Activated CD8-positive, alpha-beta memory T cell treated with anti-CD3 and anti-CD28 coated beads, Interleukin-2, amount 50 U/mL, for 4 hours (primary cell): ENCODE results near the gene CYLD.

Source experiments
- DNase-seq: peaks from one replicate; pipeline ENCODE4 v3.0.0-alpha.2; 2020

The CYLD gene

DNA sequence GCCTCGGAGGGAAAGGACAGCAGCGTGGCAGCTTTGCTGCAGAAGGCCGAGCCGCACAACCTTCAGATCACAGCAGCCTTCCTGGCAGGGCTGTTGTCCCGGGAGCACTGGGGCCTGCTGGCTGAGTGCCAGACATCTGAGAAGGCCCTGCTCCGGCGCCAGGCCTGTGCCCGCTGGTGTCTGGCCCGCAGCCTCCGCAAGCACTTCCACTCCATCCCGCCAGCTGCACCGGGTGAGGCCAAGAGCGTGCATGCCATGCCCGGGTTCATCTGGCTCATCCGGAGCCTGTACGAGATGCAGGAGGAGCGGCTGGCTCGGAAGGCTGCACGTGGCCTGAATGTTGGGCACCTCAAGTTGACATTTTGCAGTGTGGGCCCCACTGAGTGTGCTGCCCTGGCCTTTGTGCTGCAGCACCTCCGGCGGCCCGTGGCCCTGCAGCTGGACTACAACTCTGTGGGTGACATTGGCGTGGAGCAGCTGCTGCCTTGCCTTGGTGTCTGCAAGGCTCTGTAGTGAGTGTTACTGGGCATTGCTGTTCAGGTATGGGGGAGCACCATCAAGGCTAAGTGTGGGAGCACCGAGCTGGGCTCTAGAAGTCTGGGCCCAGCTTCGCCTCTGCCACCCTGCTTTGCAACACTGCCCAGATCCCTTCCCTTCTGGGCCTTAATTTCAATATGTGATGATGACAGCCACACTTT, 29.9 kb upstream of the CYLD start:
- no peak for DNase-seq

DNA sequence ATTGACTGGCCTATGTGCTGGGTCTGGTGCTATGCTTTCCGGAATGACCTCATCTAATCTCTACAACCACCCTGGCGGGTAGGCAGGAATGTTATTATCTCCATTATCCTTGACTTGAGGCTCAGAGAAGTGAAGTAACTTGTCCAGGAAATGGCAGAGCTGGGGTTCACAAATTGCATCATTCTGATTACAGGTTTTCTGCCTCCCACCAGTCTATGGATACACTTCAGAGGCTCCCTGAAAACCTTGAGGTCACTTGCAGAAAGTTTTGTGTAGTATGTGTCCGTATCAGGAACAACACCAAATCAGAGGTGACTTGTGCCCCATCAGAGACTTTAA, 29.4 kb upstream of the CYLD start:
- DNase-seq: no peak

DNA sequence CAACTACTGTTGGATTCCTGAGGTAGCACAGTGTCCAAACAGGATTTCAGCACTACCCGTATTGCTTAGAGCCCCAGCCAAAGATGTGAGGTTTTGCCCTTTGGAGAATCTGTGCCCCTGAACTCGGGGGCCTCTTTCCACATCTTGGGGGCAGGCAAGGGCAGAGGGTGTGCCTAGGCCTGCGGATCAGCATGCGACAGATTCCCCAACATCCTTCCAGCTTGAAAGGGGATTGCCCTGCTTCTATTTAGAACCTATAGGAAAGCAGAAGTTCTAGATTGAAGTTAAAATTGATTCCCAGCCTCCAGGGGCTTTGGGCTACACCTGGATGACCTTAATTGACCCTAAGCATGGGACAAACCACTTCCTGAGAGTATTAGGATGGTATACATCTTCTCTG, 28.9 kb upstream of the CYLD start:
- no peak for DNase-seq

DNA sequence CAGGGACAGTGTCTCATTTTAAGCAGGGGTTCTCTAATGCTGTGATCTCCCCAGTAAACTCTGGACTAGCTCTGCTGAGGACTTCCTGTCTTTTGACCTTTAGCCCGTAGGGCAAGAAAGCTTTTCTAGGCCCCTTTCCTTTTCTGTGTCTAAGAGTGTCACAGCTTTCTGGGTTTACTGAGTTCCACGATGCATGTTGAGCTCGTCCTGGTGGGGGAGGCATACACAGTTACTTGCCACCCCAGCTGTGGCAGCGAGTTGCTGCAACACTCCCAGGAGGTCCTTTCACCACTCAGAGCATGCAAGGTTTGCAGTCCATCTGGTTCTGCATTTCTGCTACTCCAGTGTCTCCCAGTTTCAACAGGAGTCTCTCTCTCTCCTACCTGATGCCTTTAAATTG, 24.8 kb upstream of the CYLD start:
- DNase-seq: no peak

DNA sequence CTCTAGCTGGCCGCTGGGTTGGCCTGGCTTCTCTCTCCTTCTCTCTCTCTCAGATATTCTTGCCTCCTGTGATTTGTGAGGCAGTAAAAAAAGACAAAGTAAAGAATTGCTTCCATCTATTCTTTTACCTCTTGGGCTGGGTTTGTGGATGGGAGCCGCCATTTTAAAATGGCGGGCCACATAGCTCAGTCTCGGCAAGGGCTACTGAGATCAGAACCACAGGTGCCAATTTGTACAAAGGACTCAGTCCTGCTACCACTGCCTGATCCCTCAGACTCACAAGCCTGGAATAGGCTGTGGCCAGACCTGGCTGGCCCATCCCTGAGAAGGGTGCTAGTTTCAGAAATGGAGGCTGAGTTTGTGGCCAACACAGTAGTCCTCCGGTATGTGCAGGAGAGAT, 24.4 kb upstream of the CYLD start:
- DNase-seq: no peak

DNA sequence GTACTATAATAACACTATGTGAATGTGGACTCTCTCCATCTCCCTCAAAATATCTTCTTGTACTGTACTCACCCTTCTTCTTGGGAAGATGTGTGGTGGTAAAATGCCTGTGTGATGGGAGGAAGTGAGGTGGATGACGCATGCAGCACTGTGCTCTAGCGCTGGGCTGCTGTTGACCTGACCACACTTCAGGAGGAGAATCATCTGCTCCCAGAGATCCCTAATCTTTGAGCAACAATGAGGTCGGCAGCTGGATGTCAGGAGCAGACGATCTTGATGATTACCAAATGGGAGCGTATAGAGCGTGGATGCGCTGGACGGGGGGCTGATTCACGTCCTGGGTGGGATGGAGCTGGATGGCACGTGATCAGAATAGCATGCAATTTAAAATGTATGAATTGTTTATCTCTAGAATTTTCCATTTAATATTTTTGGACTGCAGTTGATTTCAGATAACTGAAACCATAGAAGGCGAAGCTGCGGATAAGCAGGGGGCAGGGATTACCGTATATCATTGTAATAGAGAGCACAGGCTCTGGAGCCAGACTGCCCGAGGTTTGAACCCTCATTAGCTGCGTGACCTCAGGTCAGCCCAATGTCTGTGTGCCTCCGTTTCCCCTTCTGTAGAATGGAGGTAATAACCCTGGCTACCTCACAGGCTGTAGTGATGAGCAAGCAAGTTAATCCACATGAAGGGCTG, 23.7 kb upstream of the CYLD start:
- DNase-seq: no peak

DNA sequence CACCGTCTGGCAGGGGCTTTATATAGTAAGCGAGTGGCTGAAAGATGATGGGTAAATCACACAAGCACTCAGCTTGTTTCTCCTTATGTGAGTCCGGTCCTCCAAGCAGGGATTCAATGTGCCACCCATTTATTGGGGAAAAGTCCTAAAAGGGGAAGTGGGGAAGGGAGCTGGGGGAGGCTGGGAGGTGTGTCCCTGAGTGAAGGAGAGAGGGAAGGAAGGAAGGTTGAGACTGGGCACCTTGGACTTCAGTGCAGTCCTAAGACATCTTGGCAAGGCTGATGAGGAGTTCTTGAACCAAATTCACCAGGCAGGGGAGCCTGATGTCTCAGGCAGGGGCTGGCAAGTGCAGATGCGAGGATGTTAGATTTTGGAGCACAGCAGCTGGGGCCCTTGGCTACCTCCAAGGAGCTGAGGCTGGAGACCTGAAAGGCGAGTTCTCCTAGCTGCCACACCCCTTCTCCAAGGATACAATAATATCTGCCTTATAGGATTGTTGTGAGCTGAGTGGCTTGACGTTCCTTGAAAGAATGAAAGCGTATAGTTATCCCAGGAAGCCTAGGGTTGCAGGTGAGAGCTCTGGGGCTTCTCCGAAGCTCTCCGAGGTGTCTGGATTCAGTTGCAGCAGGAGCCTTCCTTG, 23.0 kb upstream of the CYLD start:
- no peak for DNase-seq

DNA sequence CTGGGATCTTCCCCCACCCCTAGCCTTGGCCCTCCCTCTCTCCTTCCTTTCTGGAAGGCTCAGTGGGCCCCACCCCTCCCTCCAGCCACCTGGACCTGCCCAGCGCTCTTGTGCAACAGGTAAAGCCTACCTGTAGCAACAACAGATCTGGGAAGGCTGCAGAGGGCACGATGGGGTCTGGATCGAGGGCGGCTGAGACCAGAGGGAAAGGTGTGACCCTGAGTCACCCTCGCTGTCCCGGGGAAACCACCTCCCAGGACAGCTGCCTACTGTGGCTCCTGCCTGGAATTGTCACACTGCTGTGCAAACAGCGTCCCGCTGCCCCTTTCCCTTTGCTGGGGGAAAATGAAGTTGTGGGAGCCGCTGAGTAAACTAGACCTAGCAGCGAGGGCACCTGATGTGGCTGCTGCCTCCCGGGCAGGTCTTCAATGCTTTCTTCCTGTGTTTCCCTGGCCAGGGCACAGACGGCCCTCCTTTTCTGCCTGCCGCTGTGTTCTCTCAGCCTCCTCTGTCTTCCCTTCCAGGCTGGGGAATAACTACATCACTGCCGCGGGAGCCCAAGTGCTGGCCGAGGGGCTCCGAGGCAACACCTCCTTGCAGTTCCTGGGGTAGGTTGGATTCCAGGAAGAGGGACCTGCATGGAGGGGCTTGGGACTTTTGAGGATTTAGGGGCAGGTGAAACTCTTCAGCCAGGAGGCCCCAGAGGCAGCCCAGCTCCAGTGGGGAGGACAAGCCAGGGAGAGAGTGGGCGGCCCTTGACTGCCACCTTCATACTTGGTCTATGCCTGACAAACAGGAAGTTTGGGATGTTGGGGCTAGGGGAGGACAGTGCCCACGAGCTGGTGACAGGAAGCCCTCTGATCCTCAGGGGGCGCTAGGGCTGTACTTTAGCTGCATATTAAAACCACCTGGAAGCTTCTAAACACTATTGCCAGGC, 22.2 kb upstream of the CYLD start:
- DNase-seq: no peak

DNA sequence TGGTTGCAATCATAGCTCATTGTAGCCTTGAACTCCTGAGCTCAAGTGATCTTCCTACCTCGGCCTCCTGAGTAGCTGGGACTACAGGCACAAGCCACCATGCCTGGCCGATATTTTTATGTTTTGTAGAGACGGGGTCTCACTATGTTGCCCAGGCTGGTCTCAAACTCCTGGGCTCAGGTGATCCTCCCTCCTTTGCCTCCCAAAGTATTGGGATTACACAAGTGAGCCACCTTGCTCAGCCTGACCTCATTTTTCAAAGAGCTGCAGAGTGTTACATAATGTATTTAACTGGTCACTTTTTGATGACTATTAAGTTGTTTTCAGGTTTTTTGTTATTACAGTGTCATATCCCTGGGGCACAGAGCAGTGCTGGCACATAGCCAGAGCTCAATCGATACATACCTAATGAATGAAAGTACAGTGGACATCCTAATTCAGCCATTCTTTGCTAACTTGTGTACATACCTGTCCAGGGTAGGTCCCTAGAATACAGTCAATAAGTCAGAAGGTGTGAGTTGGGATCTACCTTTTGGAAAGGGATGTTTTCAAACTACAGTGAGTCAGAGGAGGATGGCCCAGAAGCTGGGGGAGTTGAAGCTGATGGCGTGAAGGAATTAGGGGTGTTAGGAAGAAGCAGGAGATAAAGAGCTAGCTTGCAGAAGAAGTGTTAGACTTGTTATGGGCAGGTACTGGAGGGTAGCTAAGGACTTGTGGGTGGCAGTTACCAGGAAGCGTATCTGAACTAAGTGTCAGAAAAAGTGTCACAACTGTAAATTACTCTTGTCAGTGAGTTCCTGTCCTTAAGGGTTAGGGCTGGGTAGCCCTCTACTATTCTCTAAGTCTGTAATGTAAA, 20.1 kb upstream of the CYLD start:
- no peak for DNase-seq

DNA sequence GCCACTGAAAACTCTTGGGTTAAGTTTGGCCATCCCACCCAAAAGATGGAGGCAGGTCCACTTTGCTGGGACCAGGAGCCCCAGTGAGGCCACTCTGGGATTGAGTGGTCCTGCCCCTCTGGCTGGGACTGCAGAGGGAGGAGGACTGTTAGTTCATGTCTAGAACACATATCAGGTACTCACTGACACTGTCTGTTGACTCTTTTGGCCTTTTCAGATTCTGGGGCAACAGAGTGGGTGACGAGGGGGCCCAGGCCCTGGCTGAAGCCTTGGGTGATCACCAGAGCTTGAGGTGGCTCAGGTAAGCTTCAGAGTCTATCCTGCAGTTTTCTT, 19.5 kb upstream of the CYLD start:
- no peak for DNase-seq

DNA sequence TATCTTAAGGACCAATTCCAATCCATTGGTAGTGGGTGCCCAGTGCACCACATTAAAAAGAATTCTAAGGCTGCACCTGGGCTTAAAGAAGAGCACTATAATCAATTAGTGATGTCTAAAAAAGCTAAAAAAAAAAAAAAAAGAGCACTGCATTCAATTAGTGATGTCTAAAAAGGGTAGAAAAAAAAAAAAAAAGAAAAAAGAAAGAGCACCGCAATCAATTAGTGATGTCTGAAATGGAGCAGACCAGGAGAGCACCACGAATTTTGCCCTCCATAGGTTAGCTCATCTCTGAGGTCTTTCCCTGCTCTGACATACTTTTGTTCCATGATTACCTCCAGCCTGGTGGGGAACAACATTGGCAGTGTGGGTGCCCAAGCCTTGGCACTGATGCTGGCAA, 18.9 kb upstream of the CYLD start:
- no peak for DNase-seq

DNA sequence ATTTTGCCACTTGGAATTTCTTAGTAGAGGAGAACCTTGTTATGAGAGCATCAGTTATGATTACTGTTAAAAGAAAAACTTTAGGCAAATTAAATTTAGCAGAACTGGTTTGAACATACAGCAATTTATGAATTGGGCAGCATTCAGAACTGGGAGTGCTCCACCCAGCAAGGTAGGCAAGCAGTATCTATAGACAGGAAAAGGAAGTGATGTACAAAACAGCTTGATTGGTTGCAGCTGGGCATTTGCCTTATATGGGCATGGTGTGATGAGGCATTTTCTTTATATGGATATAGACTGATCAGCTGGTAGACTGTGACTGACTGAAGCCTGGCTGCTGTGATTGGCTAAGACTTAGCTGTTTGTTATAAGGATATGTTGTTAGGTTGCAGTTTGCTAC, 17.6 kb upstream of the CYLD start:
- no peak for DNase-seq

DNA sequence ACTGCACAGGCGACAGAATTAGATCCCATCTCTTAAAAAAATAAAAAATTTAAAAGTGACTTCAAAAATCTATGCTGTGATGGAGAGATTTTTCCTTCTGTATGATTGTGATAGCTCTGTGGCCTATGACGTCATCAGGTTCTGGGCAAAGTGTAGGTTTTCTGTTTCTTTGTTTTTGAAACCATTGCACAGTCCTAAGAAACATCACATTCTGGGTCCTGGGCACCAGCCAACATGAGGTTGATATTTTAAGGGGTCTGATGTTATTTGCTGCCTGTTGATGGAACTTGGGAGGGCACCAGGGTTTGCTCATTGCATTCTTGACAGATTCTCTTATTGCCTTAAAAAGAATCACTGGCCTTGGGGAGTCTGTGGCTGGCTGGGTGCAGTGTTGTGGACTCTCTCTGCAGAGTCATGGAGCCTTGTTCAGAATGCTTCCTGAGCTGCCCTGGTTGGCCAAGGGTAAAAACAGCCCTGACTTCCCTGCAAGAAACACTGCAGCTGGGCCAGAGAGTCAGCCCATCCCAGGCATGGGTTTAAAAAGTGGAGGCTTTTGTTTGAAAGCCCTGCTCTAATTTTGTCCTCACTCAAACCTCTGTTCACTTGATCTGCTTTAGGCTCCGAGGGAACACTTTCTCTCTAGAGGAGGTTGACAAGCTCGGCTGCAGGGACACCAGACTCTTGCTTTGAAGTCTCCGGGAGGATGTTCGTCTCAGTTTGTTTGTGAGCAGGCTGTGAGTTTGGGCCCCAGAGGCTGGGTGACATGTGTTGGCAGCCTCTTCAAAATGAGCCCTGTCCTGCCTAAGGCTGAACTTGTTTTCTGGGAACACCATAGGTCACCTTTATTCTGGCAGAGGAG, 10.5 kb upstream of the CYLD start:
- no peak for DNase-seq

DNA sequence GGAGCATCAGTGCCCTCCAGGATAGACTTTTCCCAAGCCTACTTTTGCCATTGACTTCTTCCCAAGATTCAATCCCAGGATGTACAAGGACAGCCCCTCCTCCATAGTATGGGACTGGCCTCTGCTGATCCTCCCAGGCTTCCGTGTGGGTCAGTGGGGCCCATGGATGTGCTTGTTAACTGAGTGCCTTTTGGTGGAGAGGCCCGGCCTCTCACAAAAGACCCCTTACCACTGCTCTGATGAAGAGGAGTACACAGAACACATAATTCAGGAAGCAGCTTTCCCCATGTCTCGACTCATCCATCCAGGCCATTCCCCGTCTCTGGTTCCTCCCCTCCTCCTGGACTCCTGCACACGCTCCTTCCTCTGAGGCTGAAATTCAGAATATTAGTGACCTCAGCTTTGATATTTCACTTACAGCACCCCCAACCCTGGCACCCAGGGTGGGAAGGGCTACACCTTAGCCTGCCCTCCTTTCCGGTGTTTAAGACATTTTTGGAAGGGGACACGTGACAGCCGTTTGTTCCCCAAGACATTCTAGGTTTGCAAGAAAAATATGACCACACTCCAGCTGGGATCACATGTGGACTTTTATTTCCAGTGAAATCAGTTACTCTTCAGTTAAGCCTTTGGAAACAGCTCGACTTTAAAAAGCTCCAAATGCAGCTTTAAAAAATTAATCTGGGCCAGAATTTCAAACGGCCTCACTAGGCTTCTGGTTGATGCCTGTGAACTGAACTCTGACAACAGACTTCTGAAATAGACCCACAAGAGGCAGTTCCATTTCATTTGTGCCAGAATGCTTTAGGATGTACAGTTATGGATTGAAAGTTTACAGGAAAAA, 9.7 kb upstream of the CYLD start:
- DNase-seq: no peak

DNA sequence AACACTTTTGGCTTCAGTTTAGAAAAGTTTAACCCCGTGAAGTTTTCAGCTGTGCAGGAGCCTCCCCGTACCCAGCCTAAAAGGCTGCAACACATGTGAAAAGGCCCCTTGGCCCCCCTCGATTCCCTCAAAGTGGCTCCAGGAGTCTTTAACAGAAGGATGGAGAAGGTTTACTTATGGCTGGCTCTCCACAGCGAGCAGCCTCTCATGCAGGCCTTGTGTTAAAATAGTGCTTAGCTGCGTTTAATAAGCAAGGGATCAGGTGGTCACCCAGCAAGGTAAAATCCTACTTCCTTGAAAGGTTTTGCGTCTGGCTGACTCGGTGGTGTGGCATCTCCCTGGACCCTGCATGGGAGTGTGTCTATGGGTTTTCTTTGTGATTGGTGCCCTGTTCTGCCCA, 8.4 kb upstream of the CYLD start:
- DNase-seq: no peak

DNA sequence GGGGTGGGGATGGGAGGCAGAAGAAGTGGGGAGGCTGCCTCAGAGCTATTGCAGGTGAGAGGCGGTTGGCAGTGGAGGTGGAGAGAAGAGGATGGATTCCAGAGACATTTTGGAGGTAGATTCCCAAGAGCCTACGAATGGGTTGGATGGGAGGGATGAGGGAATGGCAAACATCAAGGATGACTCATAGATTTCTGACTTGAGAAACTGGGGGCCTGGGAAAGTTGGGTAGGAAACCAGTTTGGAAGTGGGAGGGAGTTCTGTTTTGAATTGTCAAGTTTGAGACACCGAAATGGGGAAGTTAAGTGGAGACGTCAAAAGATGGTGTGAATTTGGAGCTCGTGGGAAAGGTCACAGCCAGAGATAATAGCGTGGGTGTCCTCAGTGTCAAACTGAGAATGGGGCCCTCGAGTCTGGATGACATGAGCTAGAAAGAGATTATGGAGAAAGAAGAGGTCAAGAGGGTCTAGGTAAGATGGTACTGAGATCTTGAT, 6.2 kb upstream of the CYLD start:
- no peak for DNase-seq

DNA sequence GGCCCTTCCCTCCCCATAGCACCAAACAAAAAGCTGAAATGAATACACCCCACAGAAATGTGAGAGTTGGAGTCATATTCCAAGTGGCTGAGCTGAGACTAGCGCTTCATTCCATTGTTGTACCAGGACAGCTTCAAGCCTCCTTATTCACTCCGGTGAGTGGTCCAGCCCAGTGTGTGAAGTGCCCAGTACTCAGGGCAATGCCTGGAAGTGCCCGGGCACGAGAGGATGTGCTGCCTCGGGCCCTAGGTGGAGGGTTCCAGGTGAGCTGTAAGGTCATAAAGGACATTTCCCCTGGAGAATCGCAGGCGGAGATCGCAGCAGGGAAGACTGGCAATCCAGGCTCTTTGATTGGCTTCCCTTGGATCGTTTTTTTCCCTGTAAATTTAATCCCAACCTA, 5.4 kb upstream of the CYLD start:
- no peak for DNase-seq

DNA sequence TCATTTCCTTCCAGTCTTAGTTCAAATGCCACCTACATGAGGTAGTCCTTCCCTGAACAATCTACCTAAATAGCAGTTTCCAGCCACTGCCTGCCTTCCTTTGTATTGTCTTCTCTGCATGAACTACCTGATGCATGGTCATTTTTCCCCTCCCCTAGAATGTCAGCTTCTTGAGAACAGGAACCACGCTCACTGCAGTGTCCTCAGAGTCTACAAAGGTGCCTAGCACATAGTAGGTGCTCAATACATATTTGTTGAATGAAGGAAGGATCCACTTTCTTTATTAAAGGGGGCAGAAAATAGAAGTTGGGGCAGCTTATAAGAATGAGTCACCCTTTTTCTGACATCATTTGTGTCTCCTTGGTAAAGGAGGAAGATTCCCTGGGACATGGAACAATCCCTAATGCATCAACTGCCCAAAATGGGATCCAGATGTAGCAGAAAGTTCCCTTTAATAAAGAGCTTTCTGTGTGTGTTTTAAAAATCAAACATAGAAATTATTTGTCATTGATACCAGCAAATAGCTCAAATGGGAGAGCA, 4.4 kb upstream of the CYLD start:
- DNase-seq: no peak

DNA sequence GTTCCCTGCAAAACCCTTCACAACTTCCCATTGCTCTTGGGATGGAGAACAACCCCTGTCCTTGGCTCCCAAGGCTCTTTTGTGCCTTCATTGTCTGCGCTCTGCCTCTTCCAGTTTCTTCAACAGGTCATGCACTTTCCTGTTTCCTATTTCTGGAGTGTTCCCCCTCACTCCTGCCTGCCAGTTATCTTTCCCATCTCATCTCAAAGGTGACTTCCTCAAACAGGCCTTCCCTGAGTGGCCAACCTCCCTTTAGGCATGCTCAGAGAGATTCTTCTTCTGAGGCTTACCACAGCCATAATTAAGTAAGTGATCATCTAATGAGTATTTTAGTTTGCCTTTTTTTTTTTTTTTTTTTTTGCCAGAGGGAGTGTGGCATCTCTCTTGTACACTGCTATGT, 2.9 kb upstream of the CYLD start:
- no peak for DNase-seq

DNA sequence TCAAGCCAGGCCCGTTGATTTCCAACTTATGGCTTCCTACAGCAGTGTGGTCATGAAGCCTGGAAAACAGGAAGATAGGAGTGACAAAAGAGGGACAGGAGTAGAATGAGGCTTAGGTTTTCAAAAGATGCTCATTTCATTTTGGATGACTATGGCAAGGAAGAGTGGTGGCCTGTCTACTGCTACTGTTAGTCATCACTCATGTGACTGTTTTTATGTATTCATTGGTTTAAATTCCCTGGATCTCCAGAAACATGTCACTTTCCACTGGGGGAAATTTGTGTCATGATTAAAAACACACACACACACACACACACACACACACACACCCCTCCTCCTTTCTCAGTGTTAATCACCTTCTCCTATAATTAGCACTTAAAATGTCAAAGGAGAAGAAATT, 1.1 kb upstream of the CYLD start:
- DNase-seq: no peak
